ENCODE data around the gene PTPRN2. TPM values are rescaled to one million over a fixed set of nuclear protein-coding genes. Genes with fewer than 3 reads are reported as not detected.

Gene PTPRN2
- total RNA-seq, 2 experiments from 2014 or later = 0.46 to 0.51 TPM

DNA sequence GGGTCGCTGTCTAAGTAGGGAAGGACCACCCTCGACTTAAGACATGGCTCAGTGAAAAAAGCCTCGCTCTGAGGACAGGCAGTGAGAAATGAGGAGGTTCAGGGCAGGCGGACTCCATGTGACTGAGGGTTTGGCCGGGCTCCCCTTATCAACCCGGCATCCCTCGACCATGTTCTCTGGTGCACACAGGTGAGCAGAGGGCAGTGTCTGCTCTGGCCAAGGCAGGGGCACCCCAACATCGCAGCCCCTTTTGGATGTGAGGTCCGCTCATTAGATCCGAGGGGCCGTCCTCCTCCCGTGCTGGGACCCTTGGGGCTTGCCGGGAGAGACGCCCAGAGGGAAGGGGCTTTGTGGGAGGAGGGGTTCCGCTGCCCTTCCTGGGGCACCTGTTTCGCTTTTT, 775.7 kb downstream of the PTPRN2 start:
- intact Hi-C loops (cut with DNase I, micrococcal nuclease) = no loop called here
- no peak overlapping the region for H3K4me3 Mint-ChIP-seq
- no peak overlapping the region for H3K27ac Mint-ChIP-seq
- ChIA-PET POLR2A (no interaction called here), CTCF (no interaction called here)
- no peak for ATAC-seq
- no peaks in the 10 kb centered on the region for H3K27me3 Mint-ChIP-seq
- no peak for DNase-seq
- H3K36me3 Mint-ChIP-seq (ENCODE audit: low read depth) = no peaks in the 10 kb centered on the region
- peaks cover 4% of the 10 kb centered on the region for H3K9me3 Mint-ChIP-seq (ENCODE audit: low read depth)
- H3K4me1 Mint-ChIP-seq = no peaks in the 10 kb centered on the region

DNA sequence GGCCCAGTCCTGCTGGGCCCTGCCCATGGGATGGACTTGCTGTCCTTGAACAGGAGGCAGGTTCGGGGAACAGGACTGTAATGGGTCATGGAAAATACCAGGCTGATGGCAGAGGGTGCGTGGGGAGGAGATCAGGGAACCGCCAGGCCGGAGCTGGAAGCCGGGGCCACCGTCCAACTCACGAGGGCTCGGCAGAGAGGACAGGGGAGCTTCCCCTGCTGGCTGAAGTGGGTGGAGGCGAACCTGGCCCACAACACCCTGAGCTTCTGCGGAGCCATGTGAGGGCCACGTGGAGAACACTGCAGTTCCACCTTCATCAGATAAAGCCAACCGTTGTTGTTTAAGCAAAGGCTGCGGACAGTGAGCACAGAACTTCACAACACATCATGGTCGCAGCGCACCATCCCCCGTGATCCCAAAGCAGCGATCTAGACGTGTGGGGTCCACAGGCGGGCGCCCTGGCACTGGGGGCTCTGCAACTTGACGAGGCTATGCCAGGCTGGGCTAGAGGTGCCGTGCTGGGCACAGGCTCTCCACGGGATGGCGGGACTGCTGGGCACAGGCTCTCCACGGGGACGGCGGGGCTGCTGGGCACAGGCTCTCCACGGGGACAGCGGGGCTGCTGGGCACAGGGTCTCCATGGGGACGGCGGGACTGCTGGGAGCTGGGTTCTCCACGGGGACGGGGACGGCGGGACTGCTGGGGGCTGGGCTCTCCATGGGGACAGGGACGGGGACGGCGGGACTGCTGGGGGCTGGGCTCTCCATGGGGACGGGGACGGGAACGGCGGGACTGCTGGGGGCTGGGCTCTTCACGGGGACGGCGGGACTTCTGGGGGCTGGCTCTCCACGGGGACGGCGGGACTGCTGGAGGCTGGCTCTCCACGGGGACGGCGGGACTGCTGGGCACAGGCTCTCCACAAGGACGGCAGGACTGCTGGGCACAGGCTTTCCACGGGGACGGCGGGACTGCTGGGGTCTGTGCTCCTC, 777.5 kb downstream of the PTPRN2 start:
- intact Hi-C loops (cut with DNase I, micrococcal nuclease) = loop anchor here in 1 of 2 experiments (10.0 kb wide), 1 partner anchor 65 kb away; no protein-coding TSS in a partner anchor

DNA sequence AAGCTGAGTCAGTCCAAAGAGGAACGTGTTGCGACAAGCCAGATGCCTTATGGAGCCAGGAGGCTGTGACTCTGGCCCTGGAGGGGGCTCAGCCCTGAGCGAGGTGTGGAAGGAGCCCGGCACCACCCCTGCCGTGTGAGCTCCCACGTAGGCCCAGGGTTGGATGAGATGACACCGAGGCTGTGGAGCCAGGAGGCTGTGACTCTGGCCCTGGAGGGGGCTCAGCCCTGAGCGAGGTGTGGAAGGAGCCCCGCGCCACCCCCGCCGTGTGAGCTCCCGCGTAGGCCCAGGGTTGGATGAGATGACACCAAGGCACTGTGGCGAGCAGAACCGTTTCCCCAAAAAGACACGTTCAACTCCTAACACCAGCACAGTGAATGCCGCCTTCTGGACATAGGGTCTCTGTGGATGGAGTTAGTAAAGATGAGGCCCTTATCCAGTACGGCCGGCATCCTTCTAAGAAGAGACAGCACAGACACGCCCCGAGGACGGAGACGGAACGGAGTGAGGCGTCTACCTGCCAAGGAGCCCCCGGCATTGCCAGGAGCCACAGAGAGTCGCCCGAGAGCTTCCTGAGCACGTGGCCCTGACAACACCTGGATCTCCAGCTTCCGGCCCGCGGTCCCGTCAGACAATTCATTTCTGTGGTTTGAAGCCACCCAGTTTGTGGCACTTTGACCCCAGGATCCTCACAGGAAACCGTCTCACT, 778.3 kb downstream of the PTPRN2 start:
- Mint-ChIP-seq H3K27me3 (no peaks in the 10 kb centered on the region), H3K4me3 (no peak overlapping the region), H3K4me1 (no peaks in the 10 kb centered on the region), H3K9me3 (ENCODE audit: low read depth) (peaks cover 4% of the 10 kb centered on the region), H3K36me3 (ENCODE audit: low read depth) (no peaks in the 10 kb centered on the region), H3K27ac (no peak overlapping the region)
- intact Hi-C loops (cut with DNase I, micrococcal nuclease) = loop anchor here in 1 of 2 experiments (10.0 kb wide), 1 partner anchor 65 kb away; no protein-coding TSS in a partner anchor
- no peak for ATAC-seq
- ChIA-PET POLR2A (no interaction called here), CTCF (no interaction called here)
- DNase-seq = no peak

More for the DNA sequence above, 777.5 kb downstream of the PTPRN2 start:
- ChIA-PET POLR2A (no interaction called here), CTCF (no interaction called here)
- peaks cover 4% of the 10 kb centered on the region for H3K9me3 Mint-ChIP-seq (ENCODE audit: low read depth)
- no peak for ATAC-seq
- no peak overlapping the region for H3K27ac Mint-ChIP-seq
- no peak for DNase-seq
- no peaks in the 10 kb centered on the region for H3K4me1 Mint-ChIP-seq
- H3K36me3 Mint-ChIP-seq (ENCODE audit: low read depth) = no peaks in the 10 kb centered on the region
- H3K27me3 Mint-ChIP-seq = no peaks in the 10 kb centered on the region
- no peak overlapping the region for H3K4me3 Mint-ChIP-seq

DNA sequence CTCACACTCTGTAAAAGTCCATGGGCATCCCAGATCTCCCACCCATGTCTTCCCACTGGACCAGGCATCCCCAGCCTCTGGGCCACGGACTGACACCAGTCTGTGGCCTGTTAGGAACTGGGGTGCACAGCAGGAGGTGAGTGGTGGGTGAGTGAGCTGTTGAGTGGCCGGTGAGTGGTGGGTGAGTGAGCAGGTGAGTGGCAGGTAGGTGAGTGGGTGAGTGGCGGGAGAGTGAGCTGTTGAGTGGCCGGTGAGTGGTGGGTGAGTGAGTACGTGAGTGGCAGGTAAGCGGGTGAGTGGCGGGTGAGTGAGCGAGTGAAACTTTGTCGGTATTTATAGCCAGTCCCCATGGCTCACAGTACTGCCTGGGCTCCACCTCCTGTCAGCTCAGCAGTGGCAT, 779.6 kb downstream of the PTPRN2 start:
- Mint-ChIP-seq H3K4me1 (no peaks in the 10 kb centered on the region), H3K36me3 (ENCODE audit: low read depth) (no peaks in the 10 kb centered on the region), H3K9me3 (ENCODE audit: low read depth) (peaks cover 4% of the 10 kb centered on the region), H3K27ac (no peak overlapping the region), H3K4me3 (no peak overlapping the region), H3K27me3 (no peaks in the 10 kb centered on the region)
- POLR2A ChIA-PET = no interaction called here
- intact Hi-C loops (cut with DNase I, micrococcal nuclease) = loop anchor here in 1 of 2 experiments (10.0 kb wide), 1 partner anchor 63 kb away; no protein-coding TSS in a partner anchor
- CTCF ChIA-PET = no interaction called here
- ATAC-seq (no peak), DNase-seq (no peak)

DNA sequence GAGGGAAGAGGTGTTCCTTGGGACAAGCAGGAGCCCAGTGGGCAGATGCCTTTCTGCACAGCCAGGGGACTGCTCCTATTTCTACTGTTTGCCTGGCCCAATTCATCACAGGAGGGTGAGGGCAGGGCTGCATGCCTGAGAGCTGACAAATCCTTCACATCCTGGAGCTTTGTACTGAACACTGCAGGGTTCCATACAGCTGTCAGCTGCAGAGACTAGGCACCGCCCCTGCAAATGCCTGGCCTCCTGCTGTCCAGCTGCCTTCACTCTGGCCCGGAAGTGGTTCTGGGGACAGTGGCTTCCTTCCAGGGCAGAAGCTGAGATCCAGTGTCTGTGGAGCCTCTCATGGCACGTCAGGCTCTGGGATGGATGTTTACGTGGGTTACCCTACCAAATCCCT, 780.1 kb downstream of the PTPRN2 start:
- Mint-ChIP-seq H3K4me1 (no peaks in the 10 kb centered on the region), H3K36me3 (ENCODE audit: low read depth) (no peaks in the 10 kb centered on the region), H3K27me3 (no peaks in the 10 kb centered on the region), H3K4me3 (no peak overlapping the region), H3K27ac (no peak overlapping the region), H3K9me3 (ENCODE audit: low read depth) (peaks cover 4% of the 10 kb centered on the region)
- ATAC-seq = no peak
- intact Hi-C loops (cut with DNase I, micrococcal nuclease) = loop anchor here in 1 of 2 experiments (10.0 kb wide), 1 partner anchor 63 kb away; no protein-coding TSS in a partner anchor
- ChIA-PET CTCF (no interaction called here), POLR2A (no interaction called here)
- no peak for DNase-seq

DNA sequence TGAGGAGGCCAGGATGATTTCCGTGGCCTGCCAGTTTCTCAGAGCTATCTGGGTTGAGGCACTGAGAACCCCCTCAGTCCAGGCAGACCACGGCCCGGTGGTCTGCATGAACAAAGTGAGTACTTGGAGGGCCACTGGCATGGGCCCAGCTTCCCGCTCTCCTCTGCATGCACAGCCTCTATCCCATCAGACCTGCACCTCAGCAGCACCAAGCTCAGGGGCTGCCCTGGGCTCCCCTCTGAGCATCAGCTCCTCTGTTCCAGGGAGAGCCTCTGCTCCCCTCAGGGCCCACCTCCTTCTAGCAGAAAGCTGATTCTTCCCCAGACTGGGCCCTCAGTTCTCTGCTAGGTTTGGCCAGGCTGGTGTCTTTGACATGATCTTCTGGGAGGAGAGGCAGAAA, 780.9 kb downstream of the PTPRN2 start:
- peaks cover 4% of the 10 kb centered on the region for H3K9me3 Mint-ChIP-seq (ENCODE audit: low read depth)
- ATAC-seq (no peak), DNase-seq (no peak)
- H3K4me1 Mint-ChIP-seq = no peaks in the 10 kb centered on the region
- intact Hi-C loops (cut with DNase I, micrococcal nuclease) = loop anchor here in 1 of 2 experiments (10.0 kb wide), 1 partner anchor 62 kb away; no protein-coding TSS in a partner anchor
- no peaks in the 10 kb centered on the region for H3K27me3 Mint-ChIP-seq
- CTCF ChIA-PET = interaction anchor here (0.5 kb wide), 1 partner anchor 48 kb away, joined by 3 read pairs; no protein-coding TSS in a partner anchor
- POLR2A ChIA-PET = no interaction called here
- no peaks in the 10 kb centered on the region for H3K36me3 Mint-ChIP-seq (ENCODE audit: low read depth)
- no peak overlapping the region for H3K4me3 Mint-ChIP-seq
- no peak overlapping the region for H3K27ac Mint-ChIP-seq

DNA sequence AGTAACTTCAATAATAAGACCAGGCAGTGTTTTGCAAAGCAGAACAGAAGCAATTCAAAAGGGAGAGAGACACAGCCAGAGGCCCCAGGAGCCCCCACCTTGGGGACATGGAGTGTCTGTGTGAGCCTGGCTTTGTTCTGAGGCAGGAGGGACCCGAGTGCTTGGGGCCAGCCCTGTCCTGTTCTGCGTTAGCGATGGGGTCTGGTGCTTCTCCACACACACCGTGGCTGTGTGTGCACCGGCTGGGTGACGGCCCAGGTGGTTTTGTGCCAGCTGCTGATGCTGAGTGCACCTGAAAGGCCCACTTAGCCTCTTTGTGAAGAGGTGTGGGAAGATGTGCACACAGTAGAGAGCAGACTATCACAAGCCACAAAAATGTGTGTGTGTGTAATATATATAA, 781.9 kb downstream of the PTPRN2 start:
- Mint-ChIP-seq H3K4me3 (no peak overlapping the region), H3K36me3 (ENCODE audit: low read depth) (no peaks in the 10 kb centered on the region), H3K27ac (no peak overlapping the region), H3K4me1 (no peaks in the 10 kb centered on the region), H3K9me3 (ENCODE audit: low read depth) (peaks cover 4% of the 10 kb centered on the region), H3K27me3 (no peaks in the 10 kb centered on the region)
- POLR2A ChIA-PET = no interaction called here
- intact Hi-C loops (cut with DNase I, micrococcal nuclease) = loop anchor here in 1 of 2 experiments (10.0 kb wide), 1 partner anchor 61 kb away; no protein-coding TSS in a partner anchor
- no peak for ATAC-seq
- CTCF ChIA-PET = no interaction called here
- DNase-seq = no peak

DNA sequence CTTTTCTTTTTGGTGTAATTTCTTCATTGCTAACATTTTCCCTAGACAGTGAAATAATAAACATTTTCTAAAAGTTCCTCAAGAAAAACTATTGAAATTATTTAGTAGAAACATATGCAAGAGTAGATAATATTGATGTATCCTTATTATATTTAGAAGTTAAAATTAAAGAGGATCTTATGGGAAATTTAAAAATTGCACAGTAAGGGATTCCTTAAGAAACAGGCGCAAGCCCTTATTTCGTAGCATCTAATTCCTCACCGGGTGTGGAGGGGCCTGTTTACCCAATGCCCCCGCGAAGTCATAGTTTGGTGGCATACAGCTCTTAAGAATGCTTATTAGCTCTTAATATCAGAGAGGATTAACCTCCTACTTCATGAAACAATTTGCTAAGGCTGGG, 783.7 kb downstream of the PTPRN2 start:
- Mint-ChIP-seq H3K36me3 (ENCODE audit: low read depth) (no peaks in the 10 kb centered on the region), H3K4me1 (no peaks in the 10 kb centered on the region), H3K9me3 (ENCODE audit: low read depth) (peaks cover 4% of the 10 kb centered on the region), H3K27ac (no peak overlapping the region), H3K27me3 (no peaks in the 10 kb centered on the region), H3K4me3 (no peak overlapping the region)
- ChIA-PET POLR2A (no interaction called here), CTCF (no interaction called here)
- ATAC-seq (no peak), DNase-seq (no peak)
- intact Hi-C loops (cut with DNase I, micrococcal nuclease) = loop anchor here in 1 of 2 experiments (10.0 kb wide), 1 partner anchor 59 kb away; no protein-coding TSS in a partner anchor

DNA sequence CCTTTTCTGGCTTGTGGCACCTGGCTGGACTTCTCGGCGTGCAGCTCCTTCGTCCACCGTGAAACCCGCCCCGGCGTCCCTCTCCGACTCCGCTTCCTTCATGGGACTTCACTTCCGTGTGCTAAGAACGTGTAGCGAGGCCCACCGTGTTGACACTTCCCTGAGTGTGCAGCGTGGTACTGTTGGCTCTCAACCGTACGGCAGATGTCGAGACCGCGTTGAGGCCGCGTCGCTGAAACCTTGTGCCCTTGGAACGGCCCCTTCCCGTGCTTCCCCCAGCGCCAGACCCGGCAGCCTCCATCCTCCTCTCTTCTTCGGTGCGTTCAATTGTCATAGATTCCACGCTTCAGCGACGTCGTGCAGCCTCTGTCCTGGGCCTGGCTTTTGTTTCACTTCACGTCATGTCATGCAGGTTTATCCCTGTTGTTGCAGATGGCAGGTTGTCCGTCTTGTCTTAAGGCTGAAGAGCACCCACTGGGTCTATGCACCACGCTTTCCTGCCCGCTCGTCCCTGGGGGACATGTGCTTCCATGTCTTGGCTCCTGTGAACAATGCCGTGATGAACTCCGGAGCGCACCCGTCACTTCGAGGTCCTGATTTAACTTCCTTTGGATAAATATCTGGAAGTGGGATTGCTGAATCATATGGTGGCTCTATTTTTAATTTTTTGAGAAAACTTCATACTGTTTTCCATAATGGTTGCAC, 785.5 kb downstream of the PTPRN2 start:
- ChIA-PET CTCF (no interaction called here), POLR2A (no interaction called here)
- Mint-ChIP-seq H3K27me3 (no peaks in the 10 kb centered on the region), H3K27ac (no peak overlapping the region), H3K9me3 (ENCODE audit: low read depth) (no peaks in the 10 kb centered on the region), H3K4me3 (no peak overlapping the region), H3K36me3 (ENCODE audit: low read depth) (no peaks in the 10 kb centered on the region), H3K4me1 (no peaks in the 10 kb centered on the region)
- DNase-seq (no peak), ATAC-seq (no peak)
- intact Hi-C loops (cut with DNase I, micrococcal nuclease) = loop anchor here in 1 of 2 experiments (10.0 kb wide), 1 partner anchor 57 kb away; no protein-coding TSS in a partner anchor

DNA sequence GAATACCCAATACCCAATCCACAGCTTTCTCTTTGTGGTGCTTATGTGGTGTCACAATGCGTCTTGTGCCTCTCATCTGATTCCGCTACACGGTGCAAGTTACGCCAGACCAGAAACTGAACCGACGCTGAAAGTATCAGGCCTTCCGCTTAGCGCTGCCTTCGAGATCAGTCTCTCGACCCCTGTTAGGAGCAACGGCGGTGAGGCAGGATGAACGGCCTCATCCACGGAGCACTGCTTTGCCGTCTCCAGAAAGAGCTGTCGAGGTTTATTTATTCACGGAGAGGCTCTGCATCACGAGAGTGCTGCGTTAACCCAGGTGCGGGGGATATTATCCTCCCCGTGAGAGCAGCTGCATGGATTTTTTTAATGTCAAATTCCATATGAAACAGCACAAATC, 786.5 kb downstream of the PTPRN2 start:
- Mint-ChIP-seq H3K27ac (no peak overlapping the region), H3K4me1 (no peaks in the 10 kb centered on the region), H3K27me3 (no peaks in the 10 kb centered on the region), H3K9me3 (ENCODE audit: low read depth) (no peaks in the 10 kb centered on the region), H3K4me3 (no peak overlapping the region), H3K36me3 (ENCODE audit: low read depth) (no peaks in the 10 kb centered on the region)
- intact Hi-C loops (cut with DNase I, micrococcal nuclease) = loop anchor here in 1 of 2 experiments (10.0 kb wide), 1 partner anchor 56 kb away; no protein-coding TSS in a partner anchor
- ATAC-seq (no peak), DNase-seq (no peak)
- ChIA-PET POLR2A (no interaction called here), CTCF (no interaction called here)

DNA sequence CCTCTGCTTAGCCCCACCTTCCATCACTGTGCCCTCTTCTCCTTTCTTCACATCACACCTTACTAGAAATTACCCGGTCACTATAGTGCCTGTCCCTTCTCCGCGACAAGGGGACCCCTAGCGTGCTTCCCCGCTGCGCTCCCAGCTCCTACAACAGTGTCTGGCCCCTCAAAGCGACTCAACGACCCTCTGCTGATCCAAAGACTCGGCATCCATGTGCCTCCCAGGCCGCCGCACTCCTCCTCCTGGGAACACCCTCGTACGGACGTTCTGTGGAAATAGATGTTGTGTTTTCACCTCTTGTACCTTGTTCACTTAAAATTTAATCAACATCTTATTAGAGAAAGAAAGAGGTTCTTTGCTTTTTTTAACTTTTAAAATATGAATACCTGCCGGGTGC, 787.3 kb downstream of the PTPRN2 start:
- Mint-ChIP-seq H3K27ac (no peak overlapping the region), H3K4me1 (no peaks in the 10 kb centered on the region), H3K27me3 (no peaks in the 10 kb centered on the region), H3K9me3 (ENCODE audit: low read depth) (no peaks in the 10 kb centered on the region), H3K36me3 (ENCODE audit: low read depth) (no peaks in the 10 kb centered on the region), H3K4me3 (no peak overlapping the region)
- POLR2A ChIA-PET = no interaction called here
- DNase-seq (no peak), ATAC-seq (no peak)
- CTCF ChIA-PET = no interaction called here
- intact Hi-C loops (cut with DNase I, micrococcal nuclease) = loop anchor here in 1 of 2 experiments (10.0 kb wide), 1 partner anchor 55 kb away; no protein-coding TSS in a partner anchor
